Neural cell (in vitro differentiated cells): Measurements from ENCODE around the gene IFNA13.

ENCODE experiments used
- CTCF ChIP-seq: fragments of 450-650 bp; IDR thresholded peaks from 2 replicates; pipeline ENCODE4 v1.5.1; 2014; ENCODE audit warnings: antibody characterized with exemption, mild to moderate bottlenecking, moderate library complexity; ENCODE audit not compliant: poor library complexity, severe bottlenecking
- EP300 ChIP-seq: fragments of 450-650 bp; conservative IDR thresholded peaks from 2 replicates; pipeline ENCODE4 v1.6.1; 2014; ENCODE audit warnings: antibody characterized with exemption, mild to moderate bottlenecking, moderate library complexity; ENCODE audit not compliant: poor library complexity, severe bottlenecking
- EZH2 ChIP-seq: fragments of 200-600, 300-800 bp; shearing (Covaris generic), sonication (generic); IDR thresholded peaks from 2 replicates; pipeline ENCODE4 v1.6.1; 2014; ENCODE audit warnings: antibody characterized with exemption, low read length, borderline replicate concordance, mild to moderate bottlenecking; ENCODE audit not compliant: insufficient read depth, poor library complexity, severe bottlenecking
- MXI1 ChIP-seq: fragments of 450-650 bp; conservative IDR thresholded peaks from 2 replicates; pipeline ENCODE4 v1.6.1; 2014; ENCODE audit warnings: antibody characterized with exemption, mild to moderate bottlenecking; ENCODE audit not compliant: poor library complexity, severe bottlenecking
- POLR2AphosphoS5 ChIP-seq: IDR thresholded peaks from 2 replicates; pipeline ENCODE4 v1.6.1; 2012
- RAD21 ChIP-seq: fragments of 450-650 bp; conservative IDR thresholded peaks from 2 replicates; pipeline ENCODE4 v1.6.1; 2014; ENCODE audit warnings: antibody characterized with exemption, mild to moderate bottlenecking, moderate library complexity
- REST ChIP-seq: IDR thresholded peaks from 2 replicates; pipeline ENCODE4 v1.6.1; 2012; ENCODE audit warnings: borderline replicate concordance
- SMC3 ChIP-seq: fragments of 450-650 bp; conservative IDR thresholded peaks from 2 replicates; pipeline ENCODE4 v1.6.1; 2014; ENCODE audit warnings: antibody characterized with exemption, mild to moderate bottlenecking, moderate library complexity; ENCODE audit not compliant: poor library complexity
- TAF1 ChIP-seq: IDR thresholded peaks from 2 replicates; pipeline ENCODE4 v1.6.1; 2012; ENCODE audit warnings: low read depth

GRCh38 chr9:21357479-21358460 is 10.1 kb downstream of the IFNA13 start:
- TF ChIP-seq CTCF (no peak), EP300 (no peak), RAD21 (no peak), EZH2 (no peak), REST (no peak), POLR2AphosphoS5 (no peak), MXI1 (no peak), TAF1 (no peak), SMC3 (no peak)
